ENCODE data around the gene RBMS3.

Gene RBMS3

GRCh38 chr3:29493109-29493508, 212.2 kb downstream of the RBMS3 start:
- Histone ChIP-seq H3K27ac (ENCODE audit: low read length) (no peak overlapping the region), H3K4me1 (ENCODE audit: control insufficient read depth in 1 of 2, insufficient read depth in 2 of 2, low read length in 2 of 2) (peaks cover 5 to 12% of the 10 kb centered on the region in 2 donors), H3K36me3 (ENCODE audit: control insufficient read depth in 1 of 2, insufficient read depth in 2 of 2, low read length in 2 of 2) (peaks cover 0 to 10% of the 10 kb centered on the region in 2 donors), H3K27me3 (ENCODE audit: low read depth, low read length) (no peaks in the 10 kb centered on the region), H3K4me3 (ENCODE audit: low read depth in 1 of 2, low read length in 2 of 2) (no peak overlapping the region), H3K9me3 (ENCODE audit: control insufficient read depth in 1 of 2, low read length in 2 of 2) (peaks cover 0 to 2% of the 10 kb centered on the region in 2 donors)

DNA sequence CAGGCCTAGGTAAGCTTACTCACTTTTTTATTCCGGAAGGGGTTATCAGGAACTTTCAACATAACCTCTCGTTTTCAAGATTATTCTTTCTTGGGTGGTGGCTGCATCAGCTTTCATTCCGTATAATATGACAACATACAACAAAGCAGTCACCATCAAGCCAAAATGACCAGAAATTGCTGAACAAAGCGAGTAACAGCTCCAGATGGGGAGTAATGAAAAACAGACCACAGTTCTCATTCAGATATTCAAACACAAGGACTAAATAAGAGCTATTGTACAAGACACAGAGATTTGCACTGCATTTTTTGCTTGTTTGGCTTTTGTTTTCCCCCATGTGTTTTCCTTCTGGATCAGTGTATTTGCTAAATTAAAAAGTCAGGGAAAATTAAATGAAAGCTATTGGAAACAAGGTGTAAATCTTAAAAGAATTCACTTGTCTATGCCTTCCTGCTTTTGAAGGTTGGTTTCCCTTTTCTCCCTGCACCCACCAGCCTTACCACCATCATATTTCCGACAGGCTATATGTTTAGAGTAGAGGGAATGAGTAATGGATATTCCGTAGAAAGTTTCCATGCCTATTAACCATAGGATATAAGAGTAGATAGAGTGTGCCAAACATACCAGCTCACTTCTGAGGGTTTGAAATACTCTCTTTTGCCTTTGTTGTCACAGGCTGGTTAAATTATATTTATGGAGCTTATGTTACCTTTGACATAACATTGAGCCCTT, 213.6 kb downstream of the RBMS3 start:
- H3K27me3 ChIP-seq (ENCODE audit: low read depth, low read length): no peaks in the 10 kb centered on the region
- peaks cover 5 to 12% of the 10 kb centered on the region in 2 donors for H3K4me1 ChIP-seq (ENCODE audit: control insufficient read depth in 1 of 2, insufficient read depth in 2 of 2, low read length in 2 of 2)
- no peak overlapping the region for H3K4me3 ChIP-seq (ENCODE audit: low read depth in 1 of 2, low read length in 2 of 2)
- no peak overlapping the region for H3K27ac ChIP-seq (ENCODE audit: low read length)
- peaks cover 0 to 2% of the 10 kb centered on the region in 2 donors for H3K9me3 ChIP-seq (ENCODE audit: control insufficient read depth in 1 of 2, low read length in 2 of 2)
- H3K36me3 ChIP-seq (ENCODE audit: control insufficient read depth in 1 of 2, insufficient read depth in 2 of 2, low read length in 2 of 2): no peaks in the 10 kb centered on the region

GRCh38 chr3:29497282-29497681, 216.4 kb downstream of the RBMS3 start:
- H3K36me3 ChIP-seq (ENCODE audit: control insufficient read depth in 1 of 2, insufficient read depth in 2 of 2, low read length in 2 of 2): no peaks in the 10 kb centered on the region
- H3K9me3 ChIP-seq (ENCODE audit: control insufficient read depth in 1 of 2, low read length in 2 of 2): no peaks in the 10 kb centered on the region
- no peak overlapping the region for H3K4me3 ChIP-seq (ENCODE audit: low read depth in 1 of 2, low read length in 2 of 2)
- H3K4me1 ChIP-seq (ENCODE audit: control insufficient read depth in 1 of 2, insufficient read depth in 2 of 2, low read length in 2 of 2): peaks cover 5 to 12% of the 10 kb centered on the region in 2 donors
- H3K27me3 ChIP-seq (ENCODE audit: low read depth, low read length): no peaks in the 10 kb centered on the region
- H3K27ac ChIP-seq (ENCODE audit: low read length): no peak overlapping the region

- Histone ChIP-seq H3K4me3 (ENCODE audit: low read depth in 1 of 2, low read length in 2 of 2) (no peak overlapping the region), H3K27me3 (ENCODE audit: low read depth, low read length) (no peaks in the 10 kb centered on the region), H3K4me1 (ENCODE audit: control insufficient read depth in 1 of 2, insufficient read depth in 2 of 2, low read length in 2 of 2) (peaks cover 0 to 14% of the 10 kb centered on the region in 2 donors), H3K9me3 (ENCODE audit: control insufficient read depth in 1 of 2, low read length in 2 of 2) (no peaks in the 10 kb centered on the region), H3K27ac (ENCODE audit: low read length) (no peak overlapping the region), H3K36me3 (ENCODE audit: control insufficient read depth in 1 of 2, insufficient read depth in 2 of 2, low read length in 2 of 2) (no peaks in the 10 kb centered on the region)
Measured at GRCh38 chr3:29502771-29503170, 221.9 kb downstream of the RBMS3 start.

- H3K36me3 ChIP-seq (ENCODE audit: control insufficient read depth in 1 of 2, insufficient read depth in 2 of 2, low read length in 2 of 2): no peaks in the 10 kb centered on the region
- H3K4me1 ChIP-seq (ENCODE audit: control insufficient read depth in 1 of 2, insufficient read depth in 2 of 2, low read length in 2 of 2): peaks cover 0 to 14% of the 10 kb centered on the region in 2 donors
- H3K4me3 ChIP-seq (ENCODE audit: low read depth in 1 of 2, low read length in 2 of 2): no peak overlapping the region
- no peaks in the 10 kb centered on the region for H3K27me3 ChIP-seq (ENCODE audit: low read depth, low read length)
- H3K27ac ChIP-seq (ENCODE audit: low read length): peak overlapping the region; percentile 68
- H3K9me3 ChIP-seq (ENCODE audit: control insufficient read depth in 1 of 2, low read length in 2 of 2): no peaks in the 10 kb centered on the region
Measured at GRCh38 chr3:29503314-29503713, 222.4 kb downstream of the RBMS3 start.

GRCh38 chr3:29503958-29504357, 223.1 kb downstream of the RBMS3 start:
- Histone ChIP-seq H3K4me3 (ENCODE audit: low read depth in 1 of 2, low read length in 2 of 2) (no peak overlapping the region), H3K27ac (ENCODE audit: low read length) (peak overlapping the region; percentile 68), H3K9me3 (ENCODE audit: control insufficient read depth in 1 of 2, low read length in 2 of 2) (no peaks in the 10 kb centered on the region), H3K27me3 (ENCODE audit: low read depth, low read length) (no peaks in the 10 kb centered on the region), H3K36me3 (ENCODE audit: control insufficient read depth in 1 of 2, insufficient read depth in 2 of 2, low read length in 2 of 2) (no peaks in the 10 kb centered on the region), H3K4me1 (ENCODE audit: control insufficient read depth in 1 of 2, insufficient read depth in 2 of 2, low read length in 2 of 2) (peaks cover 0 to 14% of the 10 kb centered on the region in 2 donors)

- Histone ChIP-seq H3K36me3 (ENCODE audit: control insufficient read depth in 1 of 2, insufficient read depth in 2 of 2, low read length in 2 of 2) (no peaks in the 10 kb centered on the region), H3K27ac (ENCODE audit: low read length) (no peak overlapping the region), H3K27me3 (ENCODE audit: low read depth, low read length) (no peaks in the 10 kb centered on the region), H3K9me3 (ENCODE audit: control insufficient read depth in 1 of 2, low read length in 2 of 2) (no peaks in the 10 kb centered on the region), H3K4me1 (ENCODE audit: control insufficient read depth in 1 of 2, insufficient read depth in 2 of 2, low read length in 2 of 2) (peaks cover 0 to 14% of the 10 kb centered on the region in 2 donors), H3K4me3 (ENCODE audit: low read depth in 1 of 2, low read length in 2 of 2) (no peak overlapping the region)
Measured at GRCh38 chr3:29506502-29506901, 225.6 kb downstream of the RBMS3 start.

GRCh38 chr3:29511701-29512100, 230.8 kb downstream of the RBMS3 start:
- no peak overlapping the region for H3K4me3 ChIP-seq (ENCODE audit: low read depth in 1 of 2, low read length in 2 of 2)
- H3K9me3 ChIP-seq (ENCODE audit: control insufficient read depth in 1 of 2, low read length in 2 of 2): no peaks in the 10 kb centered on the region
- H3K36me3 ChIP-seq (ENCODE audit: control insufficient read depth in 1 of 2, insufficient read depth in 2 of 2, low read length in 2 of 2): no peaks in the 10 kb centered on the region
- H3K27me3 ChIP-seq (ENCODE audit: low read depth, low read length): no peaks in the 10 kb centered on the region
- H3K27ac ChIP-seq (ENCODE audit: low read length): no peak overlapping the region
- peaks cover 12 to 16% of the 10 kb centered on the region in 2 donors for H3K4me1 ChIP-seq (ENCODE audit: control insufficient read depth in 1 of 2, insufficient read depth in 2 of 2, low read length in 2 of 2)

- no peaks in the 10 kb centered on the region for H3K36me3 ChIP-seq (ENCODE audit: control insufficient read depth in 1 of 2, insufficient read depth in 2 of 2, low read length in 2 of 2)
- no peaks in the 10 kb centered on the region for H3K27me3 ChIP-seq (ENCODE audit: low read depth, low read length)
- peaks cover 10 to 16% of the 10 kb centered on the region in 2 donors for H3K4me1 ChIP-seq (ENCODE audit: control insufficient read depth in 1 of 2, insufficient read depth in 2 of 2, low read length in 2 of 2)
- H3K27ac ChIP-seq (ENCODE audit: low read length): no peak overlapping the region
- H3K4me3 ChIP-seq (ENCODE audit: low read depth in 1 of 2, low read length in 2 of 2): no peak overlapping the region
- no peaks in the 10 kb centered on the region for H3K9me3 ChIP-seq (ENCODE audit: control insufficient read depth in 1 of 2, low read length in 2 of 2)
Measured at GRCh38 chr3:29512641-29513040, 231.8 kb downstream of the RBMS3 start.

GRCh38 chr3:29513236-29513635, 232.4 kb downstream of the RBMS3 start:
- H3K27ac ChIP-seq (ENCODE audit: low read length): no peak overlapping the region
- no peak overlapping the region for H3K4me3 ChIP-seq (ENCODE audit: low read depth in 1 of 2, low read length in 2 of 2)
- H3K27me3 ChIP-seq (ENCODE audit: low read depth, low read length): no peaks in the 10 kb centered on the region
- no peaks in the 10 kb centered on the region for H3K9me3 ChIP-seq (ENCODE audit: control insufficient read depth in 1 of 2, low read length in 2 of 2)
- H3K36me3 ChIP-seq (ENCODE audit: control insufficient read depth in 1 of 2, insufficient read depth in 2 of 2, low read length in 2 of 2): no peaks in the 10 kb centered on the region
- peaks cover 10 to 16% of the 10 kb centered on the region in 2 donors for H3K4me1 ChIP-seq (ENCODE audit: control insufficient read depth in 1 of 2, insufficient read depth in 2 of 2, low read length in 2 of 2)

- H3K36me3 ChIP-seq (ENCODE audit: control insufficient read depth in 1 of 2, insufficient read depth in 2 of 2, low read length in 2 of 2): no peaks in the 10 kb centered on the region
- H3K9me3 ChIP-seq (ENCODE audit: control insufficient read depth in 1 of 2, low read length in 2 of 2): no peaks in the 10 kb centered on the region
- H3K4me3 ChIP-seq (ENCODE audit: low read depth in 1 of 2, low read length in 2 of 2): no peak overlapping the region
- no peaks in the 10 kb centered on the region for H3K27me3 ChIP-seq (ENCODE audit: low read depth, low read length)
- H3K27ac ChIP-seq (ENCODE audit: low read length): no peak overlapping the region
- peaks cover 10 to 16% of the 10 kb centered on the region in 2 donors for H3K4me1 ChIP-seq (ENCODE audit: control insufficient read depth in 1 of 2, insufficient read depth in 2 of 2, low read length in 2 of 2)
Measured at GRCh38 chr3:29514170-29514569, 233.3 kb downstream of the RBMS3 start.

GRCh38 chr3:29514912-29515311, 234.0 kb downstream of the RBMS3 start:
- peaks cover 10 to 16% of the 10 kb centered on the region in 2 donors for H3K4me1 ChIP-seq (ENCODE audit: control insufficient read depth in 1 of 2, insufficient read depth in 2 of 2, low read length in 2 of 2)

More at GRCh38 chr3:29514912-29515311, 234.0 kb downstream of the RBMS3 start:
- H3K36me3 ChIP-seq (ENCODE audit: control insufficient read depth in 1 of 2, insufficient read depth in 2 of 2, low read length in 2 of 2): no peaks in the 10 kb centered on the region
- no peaks in the 10 kb centered on the region for H3K27me3 ChIP-seq (ENCODE audit: low read depth, low read length)
- H3K27ac ChIP-seq (ENCODE audit: low read length): no peak overlapping the region
- no peaks in the 10 kb centered on the region for H3K9me3 ChIP-seq (ENCODE audit: control insufficient read depth in 1 of 2, low read length in 2 of 2)
- no peak overlapping the region for H3K4me3 ChIP-seq (ENCODE audit: low read depth in 1 of 2, low read length in 2 of 2)
